Posterior vena cava (tissue), 2 donors: ENCODE data around the gene NT5C3A. TPM values are rescaled to one million over a fixed set of nuclear protein-coding genes. Genes with fewer than 3 reads are reported as not detected.

ENCODE experiments used
- DNase-seq: peaks from one replicate; pipeline ENCODE4 v3.0.0-alpha.2; 2020; ENCODE audit warnings: low spot score
- intact Hi-C, 2 donors: fragments of 100-400 bp; cut with DNase I; formaldehyde crosslinking; loops; one replicate each; pipeline versions ENCODE4 v1.14.1 to v1.14.2; 2022 to 2023
- total RNA-seq, 2 donors: library from RNA; stranded (reverse); fragmentation: NEBNext Ultra II Directional; extraction: Animal tissue kit (Norgen Biotek cat#: 25700); gene quantifications; one replicate each; pipeline ENCODE4 v1.2.1, GENCODE V29; 2021
- donor health status: DM: yes; HTN: yes; CAD: no.
- donor health status: DM: yes; HTN: yes; CAD: no.

NT5C3A gene
- total RNA-seq, 2 donors from 2014 or later = 20.0 to 20.1 TPM

DNA sequence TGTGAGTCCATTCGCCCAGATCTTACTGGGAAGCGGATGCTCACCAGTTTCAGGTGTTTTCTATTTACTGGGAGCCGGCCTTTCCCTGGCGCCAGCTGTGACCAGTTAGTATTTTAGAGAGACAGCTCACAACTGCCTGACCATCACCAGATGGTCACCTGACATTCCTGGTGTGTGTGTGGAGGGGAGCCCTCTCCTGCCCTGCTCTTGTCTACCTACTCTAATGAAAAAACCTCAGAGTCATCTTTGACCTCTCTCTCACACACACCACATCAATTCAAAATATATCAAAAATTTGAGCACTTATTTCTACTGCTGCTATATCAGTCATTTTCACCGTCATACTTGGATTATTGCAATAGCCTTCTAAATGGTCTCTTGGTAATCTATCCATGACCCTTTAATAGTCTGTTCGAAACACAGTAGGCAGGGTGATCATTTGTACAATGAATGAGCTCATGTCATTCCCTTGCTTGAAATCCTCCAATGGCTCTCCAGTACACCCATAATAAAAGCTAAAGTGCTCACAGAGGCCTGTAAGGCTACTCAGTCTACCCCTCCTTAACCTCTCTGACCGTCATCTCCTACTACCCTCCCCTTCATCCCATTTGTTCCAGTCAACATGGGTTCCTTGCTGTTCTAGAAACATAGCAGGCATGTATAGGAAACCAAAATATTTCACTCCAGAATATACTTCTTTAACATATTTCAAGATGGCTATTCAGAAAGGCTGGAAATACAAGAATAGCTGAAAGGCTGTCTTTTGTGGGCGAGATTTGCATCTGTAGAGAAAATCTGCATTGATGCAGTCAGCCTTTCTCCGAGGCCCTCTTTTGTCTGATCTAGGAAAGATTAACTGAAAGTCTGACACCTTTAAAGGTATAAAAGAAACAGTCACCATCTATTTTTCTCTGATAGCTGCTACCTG, 17.5 kb upstream of the NT5C3A start:
- no peak for DNase-seq
- intact Hi-C loops = no loop called here

DNA sequence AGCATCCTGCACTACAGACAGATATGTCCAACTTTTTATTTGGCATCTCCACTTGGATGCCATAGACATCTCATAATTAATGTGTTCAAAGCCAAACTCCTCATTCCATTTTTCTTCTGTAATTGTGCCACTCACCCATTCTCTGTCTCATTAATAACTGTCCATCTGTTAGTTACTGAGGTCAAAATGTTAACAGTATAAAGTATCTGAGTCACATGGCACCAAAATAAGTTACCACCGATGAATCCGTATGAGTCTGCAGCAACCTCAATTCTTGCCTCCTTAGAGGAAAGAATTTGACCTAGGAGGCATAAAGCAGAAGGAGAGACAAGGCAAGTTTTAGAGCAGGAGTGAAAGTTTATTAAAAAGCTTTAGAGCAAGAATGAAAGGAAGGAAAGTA, 16.5 kb upstream of the NT5C3A start:
- intact Hi-C loops = no loop called here
- DNase-seq = no peak

DNA sequence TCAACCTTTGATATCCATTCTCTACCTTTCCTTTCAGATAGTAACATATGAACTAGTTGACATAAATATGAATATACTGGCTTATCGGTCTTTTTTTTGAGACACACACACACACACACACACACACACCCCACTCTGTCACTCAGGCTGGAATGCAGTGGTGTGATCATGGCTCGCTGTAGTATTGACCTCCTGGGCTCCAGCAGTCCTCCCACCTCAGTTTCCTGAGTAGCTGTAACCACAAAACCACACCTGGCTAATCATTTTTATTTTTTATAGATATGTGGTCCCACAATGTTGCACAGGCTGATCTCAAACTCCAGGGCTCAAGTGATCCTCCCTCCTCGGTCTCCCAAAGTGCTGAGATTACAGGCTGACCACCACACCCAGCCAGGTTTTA, 14.2 kb upstream of the NT5C3A start:
- no peak for DNase-seq
- intact Hi-C loops = no loop called here

DNA sequence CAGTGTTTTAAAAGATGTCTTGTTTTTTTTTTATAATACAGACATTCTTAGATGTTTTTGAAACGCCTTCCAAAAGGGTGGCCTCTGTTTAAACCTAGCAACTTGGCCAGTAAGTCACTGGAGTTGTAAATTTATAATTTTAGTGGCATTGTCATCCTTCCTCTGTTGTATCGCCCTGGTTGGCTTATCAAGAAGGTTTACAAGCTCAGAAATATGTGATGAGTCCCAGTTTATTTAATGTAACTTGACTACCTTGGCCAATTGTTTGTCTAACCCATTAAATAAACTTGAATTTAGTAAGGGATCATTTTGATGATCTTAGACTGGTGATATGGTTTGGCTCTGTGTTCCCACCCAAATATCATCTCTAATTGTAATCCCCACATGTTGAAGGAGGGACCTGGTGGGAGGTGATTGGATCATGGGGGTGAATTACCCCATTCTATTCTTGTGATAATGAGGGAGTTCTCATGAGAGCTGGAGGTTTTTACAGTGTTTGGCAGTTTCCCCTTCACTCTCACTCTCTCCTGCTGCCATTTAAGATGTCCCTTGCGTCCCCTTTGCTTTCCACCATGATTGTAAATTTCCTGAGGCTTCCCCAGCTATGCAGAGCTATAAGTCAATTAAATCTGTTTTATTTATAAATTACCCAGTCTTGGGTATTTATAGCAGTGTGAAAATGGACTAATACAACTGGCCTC, 13.4 kb upstream of the NT5C3A start:
- no peak for DNase-seq
- intact Hi-C loops = no loop called here

DNA sequence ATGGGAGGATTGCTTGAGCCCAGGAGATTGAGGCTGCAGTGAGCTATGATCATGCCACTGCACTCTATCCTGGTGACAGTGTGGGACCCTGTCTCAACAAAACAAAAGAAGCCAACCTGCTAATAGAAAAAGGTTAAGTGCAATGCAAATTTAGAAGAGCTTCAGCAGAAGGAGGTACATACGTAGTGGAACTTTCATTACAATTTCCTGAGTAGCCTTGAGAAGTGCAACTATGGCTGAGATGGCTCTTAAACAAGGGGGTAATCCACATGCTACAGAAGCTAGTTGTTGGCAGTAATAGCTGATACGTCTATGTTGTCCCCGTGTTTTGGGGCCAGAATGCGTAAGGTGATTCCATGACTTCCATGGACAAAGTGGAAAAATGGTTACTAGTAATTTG, 10.7 kb upstream of the NT5C3A start:
- intact Hi-C loops = no loop called here
- no peak for DNase-seq

DNA sequence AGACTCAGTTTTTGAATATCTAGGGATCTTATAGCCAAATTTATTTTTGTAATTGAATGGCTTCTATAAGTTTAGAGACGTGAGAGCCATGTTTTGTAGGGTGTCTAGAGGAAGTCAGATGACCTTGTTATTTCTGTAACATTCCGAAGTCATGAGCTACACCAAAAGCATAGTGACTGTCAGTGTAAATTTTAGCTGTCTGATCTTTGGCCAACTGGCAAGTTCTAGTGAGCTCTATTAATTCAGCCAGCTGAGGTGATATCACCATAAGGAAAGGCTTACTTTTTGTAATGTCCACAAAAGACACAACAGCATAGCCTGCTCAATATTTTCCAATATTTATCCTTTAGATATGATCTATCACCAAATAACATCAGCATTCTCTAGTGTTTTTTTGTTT, 9.9 kb upstream of the NT5C3A start:
- intact Hi-C loops = no loop called here
- no peak for DNase-seq

DNA sequence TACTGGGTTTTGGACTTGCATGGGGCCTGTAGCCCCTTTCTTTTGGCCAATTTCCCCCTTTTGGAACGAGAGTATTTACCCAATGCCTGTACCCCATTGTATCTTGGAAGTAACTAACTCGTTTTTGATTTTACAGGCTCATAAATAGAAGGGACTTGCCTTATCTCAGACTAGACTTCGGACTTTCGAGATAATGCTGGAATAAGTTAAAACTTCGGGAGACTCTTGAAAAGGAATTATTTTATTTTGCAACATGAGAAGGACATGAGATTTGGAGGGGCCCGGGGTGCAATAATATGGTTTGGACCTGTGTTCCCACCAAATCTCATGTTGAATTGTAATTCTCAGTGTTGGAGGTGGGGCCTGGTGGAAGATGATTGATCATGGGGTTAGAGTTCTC, 8.3 kb upstream of the NT5C3A start:
- no peak for DNase-seq
- intact Hi-C loops = no loop called here

DNA sequence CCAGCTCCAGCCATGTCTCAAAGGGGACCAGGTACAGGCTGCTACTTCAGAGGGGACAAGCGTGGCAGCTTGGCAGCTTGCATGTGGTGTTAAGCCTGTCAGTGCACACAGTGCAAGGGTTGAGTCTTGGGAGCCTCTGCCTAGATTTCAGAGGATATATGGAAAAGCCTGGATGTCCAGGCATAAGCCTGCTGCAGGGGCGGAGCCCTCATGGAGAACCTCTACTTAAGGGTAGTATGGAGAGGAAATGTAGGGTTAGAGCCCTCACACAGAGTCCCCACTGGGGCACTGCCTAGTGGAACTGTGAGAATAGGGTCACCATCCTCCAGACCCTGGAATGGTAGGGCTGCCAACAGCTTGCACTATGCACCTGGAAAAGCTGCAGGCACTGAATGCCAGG, 7.7 kb upstream of the NT5C3A start:
- intact Hi-C loops = no loop called here
- DNase-seq = no peak

DNA sequence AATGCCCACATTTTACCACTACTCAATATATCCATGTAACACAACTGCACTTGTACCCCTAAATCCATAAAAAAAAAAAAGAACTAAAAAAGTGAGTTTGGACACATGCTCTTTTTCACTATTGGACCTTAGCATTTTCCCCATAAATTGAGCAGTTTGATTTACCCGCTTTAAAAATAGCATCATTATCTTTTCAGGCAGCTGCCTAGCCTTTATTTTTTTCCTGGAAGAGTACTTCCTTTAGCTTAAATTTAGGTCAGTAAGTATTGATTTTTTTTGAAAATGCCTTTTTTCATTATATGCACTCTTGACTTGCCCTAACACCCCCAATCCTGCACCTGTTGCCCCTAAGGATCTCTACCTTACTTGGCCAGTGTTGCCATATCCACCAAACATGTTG, 5.3 kb upstream of the NT5C3A start:
- intact Hi-C loops = no loop called here

DNA sequence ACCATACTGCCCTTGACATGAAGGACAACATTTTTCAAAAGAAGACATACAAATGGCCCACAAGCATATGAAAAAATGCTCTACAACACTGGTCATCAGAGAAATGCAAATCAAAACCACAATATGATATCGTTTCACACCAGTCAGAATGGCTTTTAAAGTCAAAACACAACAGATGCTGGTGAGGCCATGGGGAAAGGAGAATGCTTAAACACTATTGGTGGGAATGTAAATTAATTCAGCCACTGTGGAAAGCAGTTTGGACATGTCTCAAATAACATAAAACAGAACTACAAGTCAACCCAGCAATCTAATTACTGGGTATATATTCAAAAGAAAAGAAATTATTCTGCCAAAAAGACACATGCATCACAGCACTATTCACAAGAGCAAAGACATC, 4.2 kb upstream of the NT5C3A start:
- intact Hi-C loops = no loop called here

More for the DNA sequence above, 5.3 kb upstream of the NT5C3A start:
- DNase-seq = no peak

DNA sequence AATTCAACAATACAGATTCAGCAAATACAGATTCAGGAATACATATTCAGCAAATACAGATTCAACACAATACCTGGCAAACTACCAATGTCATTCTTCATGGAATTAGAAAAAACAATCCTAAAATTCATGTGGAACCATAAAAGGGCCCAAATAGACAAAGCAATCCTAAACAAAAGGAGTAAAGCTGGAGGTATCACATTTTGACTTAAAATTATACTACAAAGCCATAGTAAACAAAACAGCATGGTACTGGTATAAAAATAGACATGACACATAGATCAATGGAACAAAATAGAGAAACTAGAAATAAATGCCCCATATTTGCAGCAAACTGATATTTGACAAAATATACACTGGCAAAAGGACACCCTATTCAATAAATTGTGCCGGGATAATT, 3.4 kb upstream of the NT5C3A start:
- DNase-seq = no peak
- intact Hi-C loops = no loop called here

More for the DNA sequence above, 4.2 kb upstream of the NT5C3A start:
- no peak for DNase-seq

DNA sequence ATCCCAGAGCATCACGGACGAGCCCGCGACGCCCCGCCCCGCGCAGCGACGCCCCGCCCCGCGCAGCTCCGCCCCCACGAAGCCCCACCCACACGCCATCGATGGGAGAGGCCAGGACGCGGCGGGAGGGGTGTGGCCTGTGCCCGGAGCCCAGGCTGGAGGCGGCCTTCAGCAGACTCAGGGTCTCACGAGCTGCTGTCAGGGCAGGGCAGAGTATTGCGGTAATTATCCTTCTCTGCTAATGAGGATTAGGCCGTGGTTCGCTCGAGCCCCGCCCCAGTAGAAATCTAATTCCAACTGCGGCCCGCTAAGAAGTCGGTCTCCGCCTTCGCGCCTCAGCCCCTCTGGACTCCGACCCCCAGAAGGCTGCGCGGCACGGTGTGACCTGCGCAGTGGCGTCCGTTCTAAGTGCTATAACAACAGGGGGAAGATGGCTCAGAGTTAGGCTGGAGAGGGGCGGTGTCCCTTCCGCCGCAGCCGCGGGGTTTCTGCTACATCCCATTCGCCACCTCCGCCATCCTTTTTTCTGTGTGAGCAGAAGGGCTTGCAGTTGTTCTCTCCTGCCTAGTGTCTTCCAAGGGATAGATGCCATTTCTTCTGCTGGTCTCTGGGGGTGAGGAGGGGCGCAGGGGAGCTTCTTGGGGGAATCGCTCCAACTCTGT, 337 bp upstream of the NT5C3A start:
- intact Hi-C loops = loop anchor here in 1 of 2 donors (5.0 kb wide), 1 partner anchor 1824 kb away; no protein-coding TSS in a partner anchor
- DNase-seq = peak; percentile 98

DNA sequence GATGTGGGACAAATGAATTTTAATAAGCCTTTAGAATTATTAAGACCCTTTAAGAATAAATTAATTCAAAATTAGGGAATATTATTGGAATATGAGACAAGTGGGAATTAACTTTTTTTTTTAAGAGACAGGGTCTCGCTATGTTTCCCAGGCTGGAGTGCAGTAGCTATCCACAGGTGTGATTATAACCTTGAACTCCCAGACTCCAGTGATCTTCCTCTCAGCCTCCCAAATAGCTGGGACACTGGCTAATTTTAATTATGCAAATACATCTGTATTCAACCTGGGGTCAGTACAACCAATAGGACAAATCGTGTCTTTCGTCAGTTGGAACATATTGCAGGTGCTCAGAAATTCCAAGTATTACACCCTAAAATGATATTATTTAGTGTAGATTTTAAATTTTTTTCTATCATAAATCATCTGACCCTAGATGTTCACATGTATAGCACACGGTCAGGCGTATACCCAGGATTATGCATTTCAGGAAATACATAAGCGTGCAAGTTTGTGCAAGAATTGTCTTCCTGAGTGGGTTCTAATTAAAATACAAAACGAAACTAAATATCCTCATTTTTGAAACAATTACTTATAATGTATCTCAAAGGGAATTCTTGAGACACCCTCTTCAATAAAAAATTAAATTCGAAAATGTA, 1.2 kb downstream of the NT5C3A start:
- intact Hi-C loops = loop anchor here in 1 of 2 donors (5.0 kb wide), 1 partner anchor 1826 kb away; no protein-coding TSS in a partner anchor
- no peak for DNase-seq

DNA sequence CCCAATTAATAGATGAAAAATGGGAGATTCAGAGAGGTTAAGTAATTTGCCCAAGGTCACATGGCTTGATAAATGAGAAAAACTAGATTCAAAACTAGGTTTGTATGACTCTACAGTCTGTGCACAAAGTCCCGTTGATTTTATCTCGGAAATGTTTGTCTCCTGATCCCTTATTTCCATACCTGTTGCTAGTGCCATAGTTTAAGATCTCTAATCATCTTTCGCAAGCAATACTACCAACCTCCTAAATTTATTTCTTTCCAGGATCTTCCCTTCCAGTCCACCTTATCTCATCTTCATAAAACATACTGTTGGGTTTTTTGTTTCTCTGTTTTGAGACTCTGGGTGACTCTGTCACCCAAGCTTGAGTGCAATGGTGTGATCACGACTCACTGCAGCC, 2.9 kb downstream of the NT5C3A start:
- intact Hi-C loops = loop anchor here in 1 of 2 donors (5.0 kb wide), 1 partner anchor 1828 kb away; no protein-coding TSS in a partner anchor
- DNase-seq = no peak

DNA sequence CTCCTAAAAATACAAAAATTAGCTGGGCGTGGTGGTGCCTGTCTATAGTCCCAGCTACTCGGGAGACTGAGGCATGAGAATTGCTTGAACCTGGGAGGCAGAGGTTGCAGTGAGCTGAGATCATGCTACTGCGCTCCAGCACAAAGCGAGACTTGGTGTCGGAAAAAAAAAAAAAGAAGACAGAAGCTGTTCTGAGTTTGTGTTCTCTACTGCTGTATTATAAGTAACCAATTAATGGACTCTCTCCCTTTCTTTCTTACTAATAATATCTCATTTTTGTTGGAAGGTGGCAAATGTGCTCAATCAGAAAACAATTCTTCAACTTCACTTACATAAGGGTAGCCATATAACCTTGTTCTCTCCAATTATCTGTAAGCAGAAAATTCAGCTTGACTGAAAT, 7.4 kb downstream of the NT5C3A start:
- no peak for DNase-seq
- intact Hi-C loops = no loop called here

DNA sequence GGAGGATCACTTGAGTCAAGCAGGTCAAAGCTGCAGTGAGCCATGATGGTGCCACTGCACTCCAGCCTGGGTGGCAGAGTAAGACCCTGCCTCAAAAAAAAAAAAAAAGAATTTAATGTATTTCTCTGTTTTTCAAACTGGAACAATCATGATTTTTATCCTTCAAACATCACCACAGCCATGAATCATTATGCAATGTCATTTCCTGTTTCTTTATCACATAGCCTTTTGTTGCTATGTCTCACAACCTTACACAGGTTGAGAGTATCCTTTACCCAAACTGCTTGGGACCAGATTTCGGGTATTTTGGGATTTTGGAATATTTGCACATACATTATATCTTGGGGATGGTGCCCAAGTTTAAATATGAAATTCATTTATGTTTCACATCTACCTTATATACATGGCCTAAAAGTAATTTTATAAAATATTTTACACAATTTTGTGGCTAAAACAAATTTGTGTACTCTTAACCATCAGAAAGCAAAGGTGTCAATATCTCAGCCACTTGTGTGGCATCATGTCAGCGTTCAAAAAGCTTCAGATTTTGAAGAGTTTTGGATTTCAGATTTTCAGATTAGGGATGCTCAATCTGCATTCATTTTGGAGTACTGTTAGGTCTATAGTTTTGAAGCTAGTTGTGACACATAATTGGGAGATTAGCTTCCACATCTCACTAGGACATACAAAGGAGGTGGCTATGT, 8.2 kb downstream of the NT5C3A start:
- intact Hi-C loops = no loop called here
- no peak for DNase-seq

DNA sequence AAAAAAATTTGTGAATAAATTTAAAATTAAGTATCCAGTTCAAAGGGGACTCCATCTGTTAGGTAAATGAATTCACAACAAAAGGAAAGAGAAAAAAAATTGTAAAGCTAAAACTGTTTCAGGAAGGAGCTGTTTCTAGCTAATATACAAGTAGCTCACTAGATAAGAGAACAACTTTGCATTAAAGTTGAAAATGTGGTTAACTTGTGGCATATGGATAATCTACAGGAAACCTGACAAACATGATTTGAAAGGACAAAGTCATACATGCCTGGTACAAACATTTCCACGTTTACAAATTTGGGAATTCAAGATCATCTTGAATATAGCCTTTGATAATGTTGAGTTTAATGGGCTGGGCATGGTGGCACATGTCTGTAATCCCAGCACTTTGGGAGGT, 8.9 kb downstream of the NT5C3A start:
- DNase-seq = no peak
- intact Hi-C loops = no loop called here

DNA sequence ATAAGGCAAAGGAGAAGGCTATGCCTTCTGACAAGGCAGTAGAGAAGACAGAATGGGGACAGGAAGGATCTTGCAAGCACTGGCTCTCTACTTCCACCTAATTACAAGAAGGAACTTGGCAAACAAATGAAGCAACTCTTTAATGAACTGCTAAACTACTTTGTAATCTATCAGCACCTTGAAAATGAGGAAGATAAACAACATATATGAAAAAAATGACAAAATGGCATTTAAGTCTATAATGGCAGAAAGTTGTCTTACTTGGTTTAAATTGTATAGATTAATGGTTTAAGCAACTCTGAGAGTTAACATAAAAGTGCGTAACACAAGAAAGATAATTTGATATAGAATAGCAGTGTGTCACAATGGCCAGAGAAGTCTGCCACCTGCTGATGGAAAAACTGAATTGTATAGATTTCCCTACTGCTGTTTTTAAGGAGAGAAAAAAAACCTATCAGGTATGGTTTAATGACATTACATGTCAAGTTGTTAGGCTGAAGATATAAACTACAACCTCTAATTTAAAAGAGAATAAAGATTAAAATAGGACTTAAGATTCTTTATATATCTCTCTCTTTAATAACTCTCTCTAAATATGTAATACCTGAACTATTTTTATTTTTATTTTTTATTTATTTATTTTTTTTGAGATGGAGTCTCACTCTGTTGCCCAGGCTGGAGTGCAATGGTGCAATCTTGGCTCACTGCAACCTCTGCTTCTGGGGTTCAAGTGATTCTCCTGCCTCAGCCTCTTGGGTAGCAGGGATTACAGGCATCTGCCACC, 11.8 kb downstream of the NT5C3A start:
- intact Hi-C loops = no loop called here
- DNase-seq = no peak
